Hematopoietic multipotent progenitor cell treated with erythropoietin and hydrocortisone succinate and interleukin-3 and kit ligand, for 6 days (in vitro differentiated cells): Measurements from ENCODE around the gene KCNB1.

ENCODE experiments used
- DNase-seq: peaks from one replicate; pipeline ENCODE4 v3.0.0-alpha.2; 2015

Gene KCNB1

GRCh38 chr20:49468412-49468811 lies 14.1 kb downstream of the KCNB1 start:
- no peak for DNase-seq

- DNase-seq: no peak
These were observed 16.2 kb downstream of the KCNB1 start for GRCh38 chr20:49466114-49466912.

GRCh38 chr20:49464556-49464955 lies 17.9 kb downstream of the KCNB1 start:
- DNase-seq: no peak

GRCh38 chr20:49462626-49463025 lies 19.8 kb downstream of the KCNB1 start:
- DNase-seq: no peak

GRCh38 chr20:49461894-49462620 lies 20.4 kb downstream of the KCNB1 start:
- no peak for DNase-seq

GRCh38 chr20:49460916-49461315 lies 21.6 kb downstream of the KCNB1 start:
- no peak for DNase-seq

- no peak for DNase-seq
These were observed 22.3 kb downstream of the KCNB1 start for GRCh38 chr20:49460131-49460530.

GRCh38 chr20:49459684-49460083 lies 22.8 kb downstream of the KCNB1 start:
- no peak for DNase-seq

GRCh38 chr20:49457444-49457843 lies 25.0 kb downstream of the KCNB1 start:
- DNase-seq: no peak

- no peak for DNase-seq
These were observed 25.8 kb downstream of the KCNB1 start for GRCh38 chr20:49456646-49457045.

- DNase-seq: no peak
These were observed 26.8 kb downstream of the KCNB1 start for GRCh38 chr20:49455691-49456090.

- DNase-seq: no peak
These were observed 30.4 kb downstream of the KCNB1 start for GRCh38 chr20:49452011-49452482.

- no peak for DNase-seq
These were observed 32.2 kb downstream of the KCNB1 start for GRCh38 chr20:49450281-49450721.

- DNase-seq: no peak
These were observed 33.6 kb downstream of the KCNB1 start for GRCh38 chr20:49448917-49449316.

- DNase-seq: no peak
These were observed 34.3 kb downstream of the KCNB1 start for GRCh38 chr20:49447946-49448809.

GRCh38 chr20:49447364-49447763 lies 35.1 kb downstream of the KCNB1 start:
- no peak for DNase-seq

- DNase-seq: no peak
These were observed 35.7 kb downstream of the KCNB1 start for GRCh38 chr20:49446808-49447207.

GRCh38 chr20:49446080-49446479 lies 36.4 kb downstream of the KCNB1 start:
- no peak for DNase-seq

GRCh38 chr20:49445176-49445575 lies 37.3 kb downstream of the KCNB1 start:
- no peak for DNase-seq

GRCh38 chr20:49444553-49444990 lies 37.9 kb downstream of the KCNB1 start:
- no peak for DNase-seq

- DNase-seq: no peak
These were observed 45.4 kb downstream of the KCNB1 start for GRCh38 chr20:49437057-49437456.

GRCh38 chr20:49435639-49436038 lies 46.8 kb downstream of the KCNB1 start:
- no peak for DNase-seq

GRCh38 chr20:49433333-49433732 lies 49.1 kb downstream of the KCNB1 start:
- DNase-seq: no peak
